Astrocyte of the spinal cord (primary cell): ENCODE results near the gene NEURL1B.
A peak's percentile ranks its signal among the peaks of the same experiment; 100 is the strongest.
"Not testable (repeated sequence)": the region's sequence is repeated elsewhere in the genome, so short reads cannot be mapped to it uniquely, and the experiment has no call there.

Source experiments
- DNase-seq: peaks from one replicate; pipeline ENCODE4 v3.0.0; 2011; ENCODE audit warnings: low read depth, low spot score
- H3K4me3 ChIP-seq: 2 replicates; pipeline ENCODE4 v1.5.1; 2011; ENCODE audit warnings: low read depth, mild to moderate bottlenecking, low read length, moderate library complexity
- CTCF ChIP-seq: IDR thresholded peaks from 2 replicates; pipeline ENCODE4 v1.5.1; 2012; ENCODE audit warnings: low read depth, mild to moderate bottlenecking, low read length, inconsistent platforms
- in situ Hi-C: cut with HindIII; loops from 2 replicates; pipeline ENCODE4 v1.10.0; 2017; ENCODE audit warnings: low sequenced_read_pairs

NEURL1B gene

GRCh38 chr5:172705576-172706084 lies 64.6 kb downstream of the NEURL1B start:
- in situ Hi-C loops: no loop called here
- no peak for TF ChIP-seq CTCF

GRCh38 chr5:172706796-172707195 lies 65.7 kb downstream of the NEURL1B start:
- H3K4me3 ChIP-seq: no peak overlapping the region
- in situ Hi-C loops: no loop called here
- DNase-seq: no peak
- TF ChIP-seq CTCF: no peak

More at GRCh38 chr5:172705576-172706084, 64.6 kb downstream of the NEURL1B start:
- H3K4me3 ChIP-seq: no peak overlapping the region
- DNase-seq: no peak

DNA sequence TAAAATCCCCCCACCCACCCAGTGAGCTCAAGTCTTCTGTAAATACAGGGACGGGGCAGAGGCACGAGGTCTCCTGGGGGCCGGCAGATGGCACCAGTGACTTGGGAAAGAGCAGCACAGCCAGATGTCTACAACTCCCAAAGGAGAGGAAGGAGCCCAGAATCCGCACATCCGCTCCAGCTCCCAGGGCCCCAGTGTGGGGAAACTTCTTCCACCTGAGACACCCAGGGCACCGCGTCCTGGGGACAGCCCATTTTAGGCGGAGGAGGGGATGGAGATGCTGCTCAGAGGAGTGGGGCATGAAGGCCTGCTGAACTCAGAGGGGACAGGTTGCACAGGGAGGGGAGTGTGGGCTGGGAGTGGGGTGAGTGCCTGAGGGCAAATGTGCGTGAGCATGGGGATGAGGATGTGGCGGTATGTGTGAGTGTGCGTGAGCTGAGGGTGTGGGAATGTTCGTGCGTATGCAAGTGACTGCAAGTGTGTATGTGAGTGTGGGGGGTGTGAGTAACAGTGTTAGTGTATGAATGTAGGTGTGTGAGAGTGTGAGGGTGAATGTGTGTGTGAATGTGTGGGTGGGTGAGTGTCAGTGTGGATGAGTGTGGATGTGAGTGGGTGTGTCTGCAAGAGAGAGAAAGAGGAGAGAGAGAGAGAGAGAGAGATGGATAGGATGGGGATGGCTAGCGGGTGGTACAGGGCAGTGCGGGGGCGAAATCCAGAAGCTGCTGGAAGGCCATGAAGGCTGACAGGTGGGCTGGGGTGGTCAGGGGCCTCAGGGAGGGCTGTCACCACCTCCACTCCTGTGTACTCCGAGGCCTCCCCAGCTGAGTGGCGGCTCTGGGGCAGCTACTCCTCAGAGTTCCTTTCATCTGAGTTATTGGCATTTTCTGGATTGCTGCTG lies 66.5 kb downstream of the NEURL1B start:
- in situ Hi-C loops: no loop called here
- peak; percentile 71 for TF ChIP-seq CTCF
- peak; percentile 66 for DNase-seq

GRCh38 chr5:172708183-172708505 lies 67.1 kb downstream of the NEURL1B start:
- in situ Hi-C loops: no loop called here
- TF ChIP-seq CTCF: no peak
- H3K4me3 ChIP-seq: no peak overlapping the region
- DNase-seq: no peak

More for the DNA sequence above, 66.5 kb downstream of the NEURL1B start:
- no peak overlapping the region for H3K4me3 ChIP-seq

- in situ Hi-C loops: no loop called here
- DNase-seq: no peak
- TF ChIP-seq CTCF: no peak
- H3K4me3 ChIP-seq: no peak overlapping the region
Measured at GRCh38 chr5:172710676-172711075, 69.6 kb downstream of the NEURL1B start.

GRCh38 chr5:172711321-172711861 lies 70.3 kb downstream of the NEURL1B start:
- H3K4me3 ChIP-seq, in situ Hi-C loops, DNase-seq: not testable (repeated sequence)

DNA sequence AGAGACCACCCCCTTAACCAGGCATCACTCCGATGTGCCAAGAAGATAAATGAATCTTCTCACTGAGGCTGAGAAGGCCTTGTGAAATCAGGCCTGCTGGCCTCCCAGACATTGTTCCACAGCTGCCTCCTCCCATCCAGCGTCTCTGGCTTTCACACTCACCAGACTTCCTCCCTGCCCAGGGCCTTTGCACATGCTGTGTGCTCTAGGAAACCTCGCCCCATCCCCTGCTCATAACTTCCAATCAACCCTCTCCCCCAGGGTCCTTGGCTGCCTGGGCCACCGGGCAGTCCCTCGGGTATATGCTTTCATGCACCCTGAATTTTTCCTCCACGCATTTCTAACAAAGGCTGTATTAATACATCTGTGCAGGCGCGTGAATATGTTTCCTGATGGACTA lies 71.5 kb downstream of the NEURL1B start:
- TF ChIP-seq CTCF: no peak
- in situ Hi-C loops: no loop called here
- no peak overlapping the region for H3K4me3 ChIP-seq
- no peak for DNase-seq
